ENCODE measurements around the gene FAM53B. TPM values are rescaled to one million over a fixed set of nuclear protein-coding genes. Genes with fewer than 3 reads are reported as not detected.

FAM53B gene
- total RNA-seq, 6 experiments from 2014 or later: 4.4 to 10.8 (median 4.8) TPM

DNA sequence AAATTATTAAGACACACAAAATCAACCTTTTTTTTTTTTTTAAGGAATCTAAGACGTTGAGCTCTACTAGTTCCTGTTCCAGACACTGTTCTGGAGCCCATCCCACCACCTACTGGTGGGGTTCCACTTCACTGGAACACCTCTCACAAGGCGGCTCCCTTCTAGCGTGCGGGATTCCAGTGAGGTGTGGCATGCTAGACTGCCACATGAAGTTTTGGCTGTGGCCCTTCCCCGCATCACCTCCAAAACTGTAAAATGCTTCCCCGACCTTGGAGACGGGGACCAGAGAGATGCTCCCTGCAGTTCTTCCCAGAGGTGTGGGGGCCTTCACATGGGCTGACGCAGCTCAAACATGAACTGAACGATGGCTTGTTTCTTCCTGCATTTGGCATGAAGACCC is 12.6 kb downstream of the FAM53B start:
- H3K4me3 ChIP-seq: no peak overlapping the region
- WGBS (ENCODE audit: insufficient coverage, low coverage, low lambda C conversion rate, missing lambda C conversion rate): 86% methylated on average over 9 of the region's 9 CpGs
- H3K27ac ChIP-seq: no peak overlapping the region
- ATAC-seq (no peak), DNase-seq (peak in 1 of 3 donors; percentile 25)
- H3K9me3 ChIP-seq: no peaks in the 10 kb centered on the region
- no peaks in the 10 kb centered on the region for H3K27me3 ChIP-seq
- no peaks in the 10 kb centered on the region for H3K36me3 ChIP-seq
- TF ChIP-seq CTCF (IDR thresholded peaks at IDR 0.05) (no peak), POLR2A (IDR thresholded peaks at IDR 0.05) (no peak)
- H3K4me1 ChIP-seq: peaks cover 0 to 29% (median 6%) of the 10 kb centered on the region in 4 donors
- intact Hi-C loops (cut with DNase I): loop anchor here in 1 of 2 donors (10.0 kb wide), 1 partner anchor 107 kb away; no protein-coding TSS in a partner anchor

DNA sequence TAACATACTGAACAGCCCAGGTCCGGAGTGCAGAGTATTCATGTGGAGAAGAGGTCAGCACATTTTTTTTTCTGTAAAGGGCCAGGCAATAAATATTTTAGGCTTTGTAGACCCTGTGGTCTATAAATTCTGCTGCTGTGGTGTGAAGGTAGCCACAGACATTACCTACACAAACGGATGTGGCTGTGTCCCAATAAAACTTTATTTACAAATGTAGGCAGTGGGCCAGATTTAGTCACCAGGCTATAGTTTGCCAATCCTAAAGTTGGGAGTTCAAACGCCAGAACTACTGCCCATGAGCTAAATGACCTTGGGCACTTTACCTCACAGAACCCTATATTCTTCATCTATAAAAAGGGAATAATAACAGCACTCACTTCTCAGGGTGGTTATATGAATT is 13.4 kb downstream of the FAM53B start:
- 55% methylated on average over 2 of the region's 3 CpGs for WGBS (ENCODE audit: insufficient coverage, low coverage, low lambda C conversion rate, missing lambda C conversion rate)
- no peaks in the 10 kb centered on the region for H3K27me3 ChIP-seq
- no peaks in the 10 kb centered on the region for H3K9me3 ChIP-seq
- no peak overlapping the region for H3K4me3 ChIP-seq
- intact Hi-C loops (cut with DNase I): loop anchor here in 1 of 2 donors (10.0 kb wide), 1 partner anchor 106 kb away; no protein-coding TSS in a partner anchor
- ATAC-seq (no peak), DNase-seq (no peak)
- H3K4me1 ChIP-seq: peaks cover 0 to 22% (median under 1%) of the 10 kb centered on the region in 4 donors
- TF ChIP-seq POLR2A (IDR thresholded peaks at IDR 0.05) (no peak), CTCF (IDR thresholded peaks at IDR 0.05) (no peak)
- H3K36me3 ChIP-seq: no peaks in the 10 kb centered on the region
- H3K27ac ChIP-seq: no peak overlapping the region

GRCh38 chr10:124728830-124729661 is 15.1 kb downstream of the FAM53B start:
- H3K36me3 ChIP-seq: no peaks in the 10 kb centered on the region
- H3K9me3 ChIP-seq: no peaks in the 10 kb centered on the region
- ATAC-seq (peak in 3 of 4 donors; percentile 31 to 49 (median 44)), DNase-seq (peak in 1 of 3 donors; percentile 43)
- no peak overlapping the region for H3K4me3 ChIP-seq
- no peak for TF ChIP-seq CTCF (IDR thresholded peaks at IDR 0.05)
- TF ChIP-seq POLR2A (IDR thresholded peaks at IDR 0.05): no peak
- peaks cover 0 to 17% (median 0%) of the 10 kb centered on the region in 4 donors for H3K4me1 ChIP-seq
- 51% methylated on average over 6 of the region's 8 CpGs for WGBS (ENCODE audit: insufficient coverage, low coverage, low lambda C conversion rate, missing lambda C conversion rate)
- no peaks in the 10 kb centered on the region for H3K27me3 ChIP-seq
- intact Hi-C loops (cut with DNase I): no loop called here
- H3K27ac ChIP-seq: peak overlapping the region; percentile 21 to 50 (median 22)

GRCh38 chr10:124728071-124728829 is 15.9 kb downstream of the FAM53B start:
- TF ChIP-seq POLR2A (IDR thresholded peaks at IDR 0.05) (peak; percentile 18), CTCF (IDR thresholded peaks at IDR 0.05) (no peak)
- H3K4me1 ChIP-seq: peaks cover 0 to 17% (median 1%) of the 10 kb centered on the region in 4 donors
- intact Hi-C loops (cut with DNase I): no loop called here
- H3K4me3 ChIP-seq: no peak overlapping the region
- peak; percentile 54 to 65 (median 62) for ATAC-seq
- WGBS (ENCODE audit: insufficient coverage, low coverage, low lambda C conversion rate, missing lambda C conversion rate): 58% methylated on average over 10 of the region's 14 CpGs
- peak overlapping the region; percentile 29 to 50 (median 39) for H3K27ac ChIP-seq
- peak in 1 of 3 donors; percentile 44 for DNase-seq
- no peaks in the 10 kb centered on the region for H3K9me3 ChIP-seq
- no peaks in the 10 kb centered on the region for H3K27me3 ChIP-seq
- H3K36me3 ChIP-seq: no peaks in the 10 kb centered on the region
